ENCODE measurements around the gene PLTP.
"Not testable (repeated sequence)": the region's sequence is repeated elsewhere in the genome, so short reads cannot be mapped to it uniquely, and the experiment has no call there.

PLTP gene

DNA sequence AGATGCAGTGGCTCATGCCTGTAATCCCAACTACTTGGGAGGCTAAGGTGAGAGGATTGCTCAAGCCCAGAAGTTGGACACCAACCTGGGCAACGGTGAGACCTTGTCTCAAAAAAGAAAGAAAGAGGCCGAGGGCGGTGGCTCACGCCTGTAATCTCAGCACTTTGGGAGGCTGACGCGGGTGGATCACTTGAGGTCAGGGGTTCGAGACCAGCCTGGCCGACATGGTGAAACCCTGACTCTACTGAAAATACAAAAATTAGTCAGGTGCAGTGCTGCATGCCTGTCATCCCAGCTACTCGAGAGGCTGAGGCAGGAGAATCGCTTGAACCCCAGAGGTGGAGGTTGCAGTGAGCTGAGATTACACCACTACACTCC is 37.9 kb downstream of the PLTP start:
- DNase-seq (ENCODE audit: low spot score): not testable (repeated sequence)

DNA sequence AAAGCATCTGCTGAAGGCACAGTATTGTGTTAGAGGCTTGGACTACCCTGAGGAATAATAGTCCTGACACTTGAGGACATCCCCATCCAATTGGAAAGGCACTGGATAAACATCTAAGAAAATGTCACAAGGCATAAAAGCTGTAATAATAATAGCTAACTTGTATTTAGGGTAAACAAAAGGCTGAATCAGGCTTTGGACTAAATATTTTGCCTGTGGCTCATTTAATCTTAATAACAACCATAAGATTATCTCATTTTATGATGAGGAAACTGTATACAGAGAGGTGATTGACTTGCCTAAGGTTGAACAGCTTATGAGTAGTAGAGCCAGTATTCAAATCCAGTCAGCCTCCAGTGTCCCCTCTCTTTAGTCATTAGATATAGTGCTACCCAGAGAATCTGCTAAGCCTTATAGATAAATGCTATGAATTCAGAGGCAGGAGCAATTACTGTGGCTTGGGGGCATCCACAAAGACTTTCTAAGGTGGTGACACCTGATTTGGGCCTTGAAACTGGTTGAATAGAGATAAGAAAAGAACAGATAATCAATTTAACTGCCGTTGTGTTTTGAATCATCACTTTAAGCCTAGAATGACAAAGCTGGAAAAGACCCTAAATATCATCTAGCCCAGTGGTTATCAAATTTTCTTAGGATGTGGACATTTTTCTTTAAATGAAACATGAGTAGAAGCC is 38.4 kb downstream of the PLTP start:
- no peak for DNase-seq (ENCODE audit: low spot score)

DNA sequence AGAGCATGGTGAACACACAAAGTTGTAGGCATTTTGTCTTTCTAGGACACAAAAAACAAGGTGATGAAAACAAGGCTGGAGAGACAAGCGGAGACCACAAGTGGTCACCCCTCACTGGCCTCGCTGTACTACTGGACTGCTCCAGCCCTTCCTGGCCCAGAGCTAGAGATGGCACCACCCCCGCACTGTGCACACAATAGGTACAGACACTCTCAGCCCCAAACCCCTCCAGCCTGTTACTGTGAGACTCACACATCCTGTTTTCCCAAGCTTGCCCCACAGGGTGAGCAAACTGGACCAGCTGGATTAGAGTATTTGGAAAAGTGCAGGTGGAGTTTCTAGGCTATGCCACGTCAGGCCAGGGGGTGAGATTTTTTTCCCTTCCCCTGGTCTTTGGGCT is 39.3 kb downstream of the PLTP start:
- no peak for DNase-seq (ENCODE audit: low spot score)

DNA sequence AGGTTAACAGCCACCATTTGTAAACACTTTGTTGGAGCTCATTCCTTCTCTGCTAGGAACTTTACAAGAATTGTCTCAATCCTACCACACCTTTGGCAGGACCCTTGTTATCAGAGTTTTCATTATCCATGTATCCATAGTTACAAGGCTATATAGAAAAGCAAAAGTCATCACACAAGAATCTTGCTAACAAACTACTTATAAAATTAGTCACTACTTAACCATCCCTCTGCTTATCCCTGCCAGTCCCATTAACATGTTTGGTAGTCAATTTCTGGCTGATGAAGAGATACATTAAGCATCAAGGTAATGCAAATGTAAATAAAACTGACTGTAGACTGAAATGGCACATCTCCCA is 44.2 kb downstream of the PLTP start:
- no peak for DNase-seq (ENCODE audit: low spot score)

- no peak for DNase-seq (ENCODE audit: low spot score)
These were observed 44.7 kb downstream of the PLTP start for GRCh38 chr20:45867136-45867818.

- no peak for DNase-seq (ENCODE audit: low spot score)
These were observed 45.5 kb downstream of the PLTP start for GRCh38 chr20:45866454-45866853.

- DNase-seq (ENCODE audit: low spot score): no peak
These were observed 48.1 kb downstream of the PLTP start for GRCh38 chr20:45863543-45864470.

DNA sequence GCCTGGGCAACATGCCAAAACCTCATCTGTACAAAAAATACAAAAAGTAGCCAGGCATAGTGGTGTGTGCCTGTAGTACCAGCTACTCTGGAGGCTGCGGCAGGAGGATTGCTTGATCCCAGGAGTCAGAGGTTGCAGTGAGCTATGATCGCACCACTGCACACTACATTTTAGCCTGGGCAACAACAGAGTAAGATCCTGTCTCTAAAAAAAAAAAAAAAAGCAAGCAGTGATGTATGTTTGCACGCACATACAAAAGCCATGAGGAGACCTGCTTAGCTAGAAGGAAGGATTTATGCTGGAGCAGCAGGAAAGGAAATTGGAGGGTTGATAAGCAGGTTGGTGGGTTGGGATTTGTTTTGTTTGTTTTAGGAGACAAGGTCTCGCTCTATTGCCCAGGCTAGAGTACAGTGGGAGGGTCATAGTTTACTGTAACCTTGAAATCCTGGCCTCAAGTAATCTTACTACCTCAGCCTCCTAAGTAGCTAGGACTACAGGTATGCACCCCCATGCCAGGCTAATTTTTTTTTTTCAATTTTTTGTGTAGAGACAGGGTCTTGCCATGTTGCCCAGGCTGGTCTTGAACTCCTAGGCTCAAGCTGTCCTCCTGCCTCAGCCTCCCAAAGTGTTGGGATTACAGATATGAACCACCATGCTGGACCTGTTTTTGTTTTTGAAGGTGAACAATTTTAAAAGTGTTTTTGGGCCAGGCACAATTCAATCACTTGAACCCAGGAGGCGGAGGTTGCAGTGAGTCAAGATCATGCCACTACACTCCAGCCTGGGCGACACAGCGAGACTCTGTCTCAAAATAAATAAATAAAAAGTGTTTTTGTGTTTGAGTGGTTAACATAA is 50.5 kb downstream of the PLTP start:
- DNase-seq (ENCODE audit: low spot score): no peak

GRCh38 chr20:45860560-45861220 is 51.3 kb downstream of the PLTP start:
- DNase-seq (ENCODE audit: low spot score): no peak

DNA sequence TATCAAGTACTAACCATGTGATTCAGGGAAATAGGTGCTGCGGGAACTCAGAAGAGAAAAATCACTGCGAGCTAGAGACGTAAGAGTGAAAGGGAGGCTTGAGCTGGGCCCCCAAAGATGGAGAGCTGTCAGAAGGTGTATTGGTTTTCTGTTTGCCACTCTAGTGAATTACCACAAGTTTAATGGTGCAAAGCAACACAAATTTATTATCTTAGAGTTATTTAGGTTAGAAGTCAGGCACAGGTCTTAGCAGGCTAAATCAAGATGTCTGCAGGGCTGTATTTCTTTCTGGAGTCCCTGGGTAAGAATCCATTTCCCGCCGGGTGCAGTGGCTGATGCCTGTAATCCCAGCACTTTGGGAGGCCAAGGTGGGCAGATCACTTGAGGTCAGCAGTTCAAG is 52.0 kb downstream of the PLTP start:
- DNase-seq (ENCODE audit: low spot score): no peak

- DNase-seq (ENCODE audit: low spot score): no peak
These were observed 54.1 kb downstream of the PLTP start for GRCh38 chr20:45857882-45858216.

DNA sequence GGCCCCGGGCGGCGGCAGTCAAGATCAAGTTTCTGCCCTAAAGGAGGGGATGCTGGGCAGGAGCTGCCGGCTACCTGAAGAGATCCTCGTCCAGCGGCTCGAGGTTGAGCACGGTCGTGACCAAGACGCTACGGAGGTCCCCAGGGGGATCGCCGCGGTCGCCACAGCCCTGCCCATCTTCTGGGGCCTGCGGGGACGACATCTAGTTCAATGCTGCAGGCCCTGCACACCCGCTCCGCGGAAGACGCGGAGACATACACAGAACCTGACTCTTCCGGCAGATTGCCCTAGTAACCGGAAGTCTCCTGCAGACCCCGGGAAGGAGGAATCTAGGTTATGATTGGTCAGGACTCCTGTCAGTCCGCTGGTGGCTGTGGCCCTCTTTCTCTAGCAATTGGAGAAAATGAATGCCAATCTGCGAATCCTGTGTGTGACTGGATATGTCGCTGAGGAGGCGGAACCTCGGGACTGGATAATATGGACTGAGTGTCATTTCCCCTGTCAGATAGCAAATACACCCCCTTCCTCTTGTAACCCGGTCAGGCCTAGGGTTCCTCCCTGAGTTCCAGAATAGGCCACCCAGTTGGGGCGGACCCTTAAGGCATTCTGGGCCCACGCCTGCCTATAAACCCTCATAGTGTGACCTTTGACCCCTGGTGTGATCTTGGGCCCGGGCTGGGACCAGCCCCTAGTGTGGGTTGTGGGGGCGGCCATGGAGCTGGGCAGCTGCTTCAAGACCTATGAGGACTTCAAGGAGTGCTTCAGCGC is 54.7 kb downstream of the PLTP start, which contains the start of the genes ACOT8 and ZSWIM3:
ACOT8 (minus strand) TSS at position 279 of the 768 bp plus-strand sequence; CDS start at position 202, 77 bp downstream.
ZSWIM3 (plus strand) TSS at position 501 of the 768 bp plus-strand sequence; CDS start at position 713, 212 bp downstream.
- peak; percentile 100 for DNase-seq (ENCODE audit: low spot score)

DNA sequence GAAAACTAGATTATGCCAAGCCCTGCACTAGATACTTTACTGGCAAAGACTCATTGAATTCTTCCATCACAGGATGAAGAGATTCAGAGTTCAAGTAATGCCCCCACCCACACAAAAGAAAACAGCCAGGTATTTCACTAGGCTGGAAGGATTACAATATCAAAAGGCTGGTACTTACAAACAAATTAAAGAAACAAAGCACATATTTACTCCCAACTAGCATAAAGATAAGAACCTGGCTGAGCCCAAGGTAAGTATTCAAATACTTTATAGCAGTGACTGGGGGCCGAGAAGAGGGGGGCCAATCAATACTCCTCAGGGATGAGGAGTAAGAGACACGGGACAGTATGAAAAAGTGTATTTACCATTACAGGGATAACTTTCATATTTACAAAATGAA is 58.5 kb downstream of the PLTP start:
- DNase-seq (ENCODE audit: low spot score): no peak

GRCh38 chr20:45852326-45852725 is 59.6 kb downstream of the PLTP start:
- no peak for DNase-seq (ENCODE audit: low spot score)

GRCh38 chr20:45851501-45851900 is 60.5 kb downstream of the PLTP start:
- DNase-seq (ENCODE audit: low spot score): no peak

DNA sequence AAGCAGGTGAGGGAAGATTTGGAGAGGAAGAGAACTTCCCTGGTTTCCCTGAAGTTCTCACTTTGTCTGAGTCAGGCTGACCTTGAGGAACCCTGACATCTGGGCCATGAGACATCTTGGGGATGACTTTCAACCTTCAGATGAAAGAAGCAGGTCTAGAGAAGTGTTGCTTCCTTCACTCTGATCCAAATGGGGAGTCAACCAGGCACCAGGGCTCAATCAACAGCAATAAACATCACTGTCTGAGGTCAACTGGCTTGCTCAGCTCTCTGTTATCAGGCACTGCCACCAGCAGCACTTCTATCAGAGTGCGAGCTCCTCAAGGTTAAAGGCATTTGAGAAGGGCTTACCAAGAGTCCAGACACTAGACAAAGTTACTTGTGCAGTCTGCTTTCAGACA is 61.0 kb downstream of the PLTP start:
- DNase-seq (ENCODE audit: low spot score): no peak

DNA sequence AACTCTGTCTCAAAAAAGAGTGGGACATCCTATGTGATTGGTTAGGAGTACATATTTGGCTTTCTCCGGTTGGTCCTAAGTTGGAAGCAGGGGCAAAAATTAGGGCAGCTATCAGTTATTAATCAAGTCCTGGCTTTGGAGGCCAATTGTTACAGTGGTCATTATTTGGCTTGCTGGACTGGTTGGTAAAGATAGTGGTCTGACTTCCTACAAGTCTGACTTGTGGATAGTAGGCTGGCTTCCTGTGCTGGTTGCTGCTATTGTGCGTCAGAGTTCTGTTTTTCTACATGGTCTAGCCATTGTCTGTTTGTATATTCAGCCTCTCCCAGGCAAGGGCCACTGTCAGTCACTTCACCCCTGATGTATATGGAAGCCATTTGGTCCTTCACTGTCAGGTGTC is 61.7 kb downstream of the PLTP start:
- DNase-seq (ENCODE audit: low spot score): no peak

DNA sequence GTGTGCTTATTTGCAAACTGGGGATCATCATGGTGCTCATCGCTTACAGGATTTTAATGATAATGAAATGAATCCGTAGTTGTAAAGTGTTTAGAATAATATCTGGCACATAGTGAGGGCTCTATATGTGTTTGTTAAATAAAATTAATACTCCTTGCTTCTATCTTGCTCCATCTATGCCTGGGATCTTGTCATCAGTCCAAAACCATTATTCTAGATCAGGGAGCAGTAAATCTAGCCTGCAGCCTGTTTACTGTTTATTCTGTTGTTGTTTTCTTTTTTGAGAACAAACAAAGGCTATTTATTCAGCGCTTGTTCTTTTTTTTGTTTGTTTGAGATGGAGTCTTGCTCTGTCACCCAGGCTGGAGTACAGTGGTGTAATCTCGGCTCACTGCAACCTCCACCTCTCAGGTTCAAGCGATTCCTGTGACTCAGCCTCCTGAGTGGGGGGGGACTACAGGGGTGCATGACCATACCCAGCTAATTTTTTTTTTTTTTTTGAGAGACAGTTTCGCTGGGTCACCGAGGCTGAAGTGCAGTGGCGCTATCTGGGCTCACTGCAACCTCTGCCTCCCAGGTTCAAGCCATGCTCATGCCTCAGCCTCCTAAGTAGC is 62.9 kb downstream of the PLTP start:
- no peak for DNase-seq (ENCODE audit: low spot score)

Data from SW480 (cell line).